GM12872 (cell line): ENCODE measurements around the gene CMSS1.

Experiments
- TF ChIP-seq, protein P1 (sequence below): IDR thresholded peaks from 3 replicates; pipeline ENCODE4 v1.5.1; 2011; ENCODE audit warnings: low read depth, mild to moderate bottlenecking, low read length, moderate library complexity; ENCODE audit not compliant: insufficient read depth

The CMSS1 gene

DNA sequence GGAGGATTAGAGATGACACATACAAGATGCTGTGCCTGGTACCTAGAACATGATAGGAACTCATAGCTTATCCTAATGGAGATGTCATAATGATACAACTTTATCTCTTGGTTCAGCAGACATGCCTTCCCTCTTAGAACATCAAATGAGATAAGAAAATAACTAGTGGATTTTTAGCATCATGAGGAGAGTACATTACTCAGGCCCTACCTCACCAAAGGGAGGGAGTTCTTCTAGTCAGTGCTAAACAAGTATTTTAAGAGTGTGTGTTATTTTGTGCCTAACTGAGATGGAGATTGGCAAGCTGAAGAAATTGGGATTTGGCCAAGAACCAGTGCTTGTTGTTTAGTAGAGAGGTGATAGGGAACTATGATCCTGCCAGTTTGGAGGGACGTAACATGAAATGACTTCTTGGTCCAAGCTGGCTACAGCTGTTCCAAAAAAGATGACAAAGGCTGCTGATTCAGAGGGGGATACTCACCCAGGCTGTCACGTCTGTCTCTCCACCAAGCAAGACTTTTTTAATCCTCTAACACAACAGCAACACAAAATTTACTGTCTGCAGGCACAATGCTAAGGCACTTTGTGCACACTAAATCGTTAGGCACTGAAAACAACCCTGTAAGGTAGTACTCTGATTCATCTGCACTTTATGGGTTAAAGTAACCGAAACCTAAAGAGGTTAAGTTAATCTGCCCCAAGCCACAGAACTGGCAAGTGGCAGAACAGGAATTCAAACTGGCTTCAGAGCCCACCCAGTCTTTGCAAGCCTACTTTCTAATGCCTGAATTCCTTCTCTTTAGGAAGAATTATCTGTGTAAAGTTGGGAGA lies 126.5 kb downstream of the CMSS1 start:
- TF ChIP-seq, protein P1, sequence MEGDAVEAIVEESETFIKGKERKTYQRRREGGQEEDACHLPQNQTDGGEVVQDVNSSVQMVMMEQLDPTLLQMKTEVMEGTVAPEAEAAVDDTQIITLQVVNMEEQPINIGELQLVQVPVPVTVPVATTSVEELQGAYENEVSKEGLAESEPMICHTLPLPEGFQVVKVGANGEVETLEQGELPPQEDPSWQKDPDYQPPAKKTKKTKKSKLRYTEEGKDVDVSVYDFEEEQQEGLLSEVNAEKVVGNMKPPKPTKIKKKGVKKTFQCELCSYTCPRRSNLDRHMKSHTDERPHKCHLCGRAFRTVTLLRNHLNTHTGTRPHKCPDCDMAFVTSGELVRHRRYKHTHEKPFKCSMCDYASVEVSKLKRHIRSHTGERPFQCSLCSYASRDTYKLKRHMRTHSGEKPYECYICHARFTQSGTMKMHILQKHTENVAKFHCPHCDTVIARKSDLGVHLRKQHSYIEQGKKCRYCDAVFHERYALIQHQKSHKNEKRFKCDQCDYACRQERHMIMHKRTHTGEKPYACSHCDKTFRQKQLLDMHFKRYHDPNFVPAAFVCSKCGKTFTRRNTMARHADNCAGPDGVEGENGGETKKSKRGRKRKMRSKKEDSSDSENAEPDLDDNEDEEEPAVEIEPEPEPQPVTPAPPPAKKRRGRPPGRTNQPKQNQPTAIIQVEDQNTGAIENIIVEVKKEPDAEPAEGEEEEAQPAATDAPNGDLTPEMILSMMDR, result no peak

DNA sequence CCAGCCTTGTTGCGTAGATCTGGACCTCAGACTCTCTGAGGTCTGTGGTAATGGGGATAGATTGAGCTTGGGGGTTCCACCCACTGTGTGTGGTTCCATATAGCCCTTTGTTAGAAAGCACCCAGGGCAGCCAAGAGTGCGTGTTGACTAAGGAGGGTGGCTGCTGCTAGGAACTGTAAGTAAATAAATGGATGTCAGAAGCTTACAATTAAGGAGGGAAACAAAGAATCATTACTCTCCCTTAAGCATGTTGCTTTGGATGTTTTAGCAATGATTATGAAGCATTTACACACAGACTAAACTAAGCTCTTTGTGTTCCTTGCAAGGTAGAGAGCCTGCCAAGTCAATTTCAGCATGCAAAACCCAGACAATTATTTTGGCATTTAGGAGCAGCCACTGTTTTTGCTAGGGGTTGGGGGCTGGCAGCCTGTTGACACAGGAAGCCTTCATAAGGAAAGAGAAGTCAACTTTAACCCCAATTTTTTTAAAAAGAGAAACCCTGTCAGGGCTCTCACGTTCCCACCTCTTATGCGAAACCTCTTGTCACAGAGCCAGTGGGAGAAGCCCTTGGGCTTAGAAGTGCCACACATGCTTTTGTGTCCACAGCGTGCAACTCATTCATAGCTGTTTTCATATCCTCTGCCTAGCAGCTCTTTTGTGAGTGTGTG lies 127.8 kb downstream of the CMSS1 start:
- TF ChIP-seq, protein P1, result no peak

DNA sequence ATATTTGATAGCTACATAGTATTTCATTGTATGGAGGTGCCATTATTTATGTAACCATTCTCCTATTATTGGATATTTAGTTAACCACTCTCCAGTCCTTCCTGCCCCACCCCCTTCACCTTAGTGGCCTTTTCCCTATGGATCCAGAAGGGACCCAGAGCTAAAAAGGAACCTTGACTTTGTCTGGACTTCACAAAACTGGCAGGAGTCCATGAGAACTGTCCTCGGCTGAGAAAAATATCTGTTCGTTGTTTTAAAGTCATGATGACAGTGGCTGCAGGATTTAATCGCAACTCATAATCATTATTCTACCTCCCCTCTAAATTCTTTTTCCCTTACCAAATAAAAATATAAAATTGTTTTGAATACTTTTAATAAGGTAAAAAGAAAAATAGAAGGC lies 129.7 kb downstream of the CMSS1 start:
- TF ChIP-seq, protein P1, result no peak

DNA sequence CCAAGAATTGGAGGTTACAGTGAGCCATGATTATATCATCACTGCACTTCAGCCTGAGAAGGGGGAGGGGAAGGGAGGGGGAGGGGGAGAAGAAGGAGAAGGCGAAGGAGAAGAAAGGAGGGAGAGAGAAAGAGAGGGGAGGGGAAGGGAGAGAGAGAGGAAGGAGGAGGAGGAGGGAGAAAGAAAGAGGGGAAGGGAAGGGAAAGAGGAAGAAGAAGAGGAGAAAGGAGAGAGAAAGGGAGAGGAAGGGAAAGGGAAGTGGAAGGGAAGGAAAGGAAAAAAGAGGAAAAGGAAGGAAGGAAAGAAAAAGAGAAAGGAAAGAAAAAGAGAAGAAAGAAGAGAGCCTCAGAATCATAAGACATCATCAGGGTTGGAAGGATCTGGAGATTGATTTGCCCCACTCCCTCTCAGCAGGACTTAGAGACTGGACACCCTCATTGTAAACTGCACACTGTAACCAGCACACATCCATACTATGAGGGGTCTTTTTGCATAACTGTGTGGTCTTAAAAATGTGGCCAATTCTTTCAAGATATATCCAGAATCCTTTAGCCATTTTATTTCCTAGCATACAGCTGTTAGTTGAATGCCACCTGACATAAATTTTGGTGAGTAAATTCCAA lies 130.9 kb downstream of the CMSS1 start:
- TF ChIP-seq, protein P1, result no peak

DNA sequence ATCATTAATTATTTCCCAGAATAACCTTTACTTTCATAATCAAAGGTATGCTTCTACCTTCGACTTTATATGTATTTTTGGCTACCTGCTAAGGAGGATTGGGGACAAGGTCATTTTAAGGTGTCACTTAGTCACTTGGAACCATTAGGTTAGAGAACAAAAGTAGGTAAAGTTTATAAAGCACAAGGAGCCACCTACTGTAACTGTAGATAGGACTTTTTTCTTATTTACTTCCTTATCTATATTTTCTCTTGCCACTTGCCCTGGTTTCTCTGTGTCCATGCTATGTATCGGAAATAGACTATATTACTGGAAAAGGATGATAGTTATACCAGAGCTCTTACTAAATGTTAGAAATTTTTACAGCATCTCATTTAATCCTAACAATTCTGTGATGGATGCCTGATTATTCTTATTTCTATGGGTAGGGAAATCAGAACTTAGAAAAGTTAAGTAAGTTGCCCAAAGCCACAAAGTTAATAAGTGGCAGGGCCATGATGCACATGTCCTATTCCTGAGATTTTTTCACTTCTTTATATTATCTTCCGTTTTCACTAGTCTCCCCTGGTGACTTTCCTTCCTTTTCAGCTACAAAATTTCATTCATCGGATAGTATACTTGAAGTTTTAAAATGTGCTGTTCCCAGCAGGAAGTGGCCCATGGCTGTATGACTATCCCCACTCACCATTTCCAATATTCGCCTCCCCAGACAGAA lies 132.5 kb downstream of the CMSS1 start:
- TF ChIP-seq, protein P1, result no peak

DNA sequence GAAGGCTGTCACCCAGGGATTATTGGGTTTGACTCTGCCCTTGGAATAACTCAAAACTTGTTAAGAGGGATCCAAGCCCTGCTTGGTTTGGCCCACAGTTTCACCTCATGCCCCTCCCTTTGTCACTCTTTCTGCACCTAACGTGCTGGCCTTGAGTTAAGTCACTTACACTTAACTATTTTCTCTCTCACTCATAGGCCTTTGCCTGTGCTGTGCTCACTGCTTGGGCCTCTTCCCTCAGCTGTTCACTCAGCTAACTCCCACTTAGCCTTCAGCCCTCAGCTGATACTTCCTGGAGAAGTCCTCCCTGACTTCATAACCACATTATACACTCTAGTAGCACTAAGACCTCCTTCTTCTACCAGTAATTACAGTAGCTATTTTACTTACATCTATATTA lies 133.3 kb downstream of the CMSS1 start:
- TF ChIP-seq, protein P1, result no peak

DNA sequence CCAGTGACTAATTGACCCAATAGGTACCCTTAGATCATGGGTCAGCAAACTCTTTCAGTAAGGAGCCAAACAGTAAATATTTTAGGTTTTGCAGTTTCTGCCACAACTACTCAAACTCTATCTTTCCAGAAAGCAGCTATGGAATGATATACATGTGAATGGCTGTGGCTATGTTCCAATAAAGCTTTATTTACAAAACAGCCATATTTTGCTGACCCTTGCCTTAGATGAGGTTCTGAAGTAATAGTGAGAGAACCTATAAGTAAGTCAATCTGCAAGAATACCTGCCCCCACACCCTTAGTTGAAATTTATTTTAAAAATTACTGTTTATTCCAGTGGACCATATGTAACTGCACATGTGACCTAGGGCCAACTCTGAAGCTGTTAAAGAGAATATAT lies 134.0 kb downstream of the CMSS1 start:
- TF ChIP-seq, protein P1, result no peak
